Globus pallidus (tissue), 1 donor: Measurements from ENCODE around the gene ATOH8.

Experiments
- DNase-seq: peaks from one replicate; pipeline ENCODE4 v3.0.0-alpha.2; 2015; ENCODE audit warnings: low spot score

ATOH8 gene

DNA sequence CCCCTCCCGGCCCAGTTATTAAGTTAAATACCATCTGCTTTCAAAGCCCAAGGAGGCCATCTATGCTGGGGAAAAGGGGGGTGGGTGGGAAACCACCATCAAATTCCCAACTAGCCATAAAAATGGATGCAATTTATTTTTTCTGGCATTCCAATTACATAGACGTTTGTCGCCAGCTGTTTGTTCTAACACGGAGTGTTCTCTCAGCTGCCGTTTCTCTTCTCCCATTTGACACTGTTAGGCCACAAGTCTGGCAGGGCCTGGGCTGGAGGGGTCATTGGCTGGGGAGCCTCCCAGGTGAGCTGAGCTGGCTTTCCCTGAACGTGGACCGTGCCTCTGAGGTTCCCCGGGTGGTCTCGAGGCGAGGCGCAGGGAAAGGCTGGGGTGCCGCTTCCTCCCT, 16.6 kb downstream of the ATOH8 start:
- DNase-seq, result no peak

DNA sequence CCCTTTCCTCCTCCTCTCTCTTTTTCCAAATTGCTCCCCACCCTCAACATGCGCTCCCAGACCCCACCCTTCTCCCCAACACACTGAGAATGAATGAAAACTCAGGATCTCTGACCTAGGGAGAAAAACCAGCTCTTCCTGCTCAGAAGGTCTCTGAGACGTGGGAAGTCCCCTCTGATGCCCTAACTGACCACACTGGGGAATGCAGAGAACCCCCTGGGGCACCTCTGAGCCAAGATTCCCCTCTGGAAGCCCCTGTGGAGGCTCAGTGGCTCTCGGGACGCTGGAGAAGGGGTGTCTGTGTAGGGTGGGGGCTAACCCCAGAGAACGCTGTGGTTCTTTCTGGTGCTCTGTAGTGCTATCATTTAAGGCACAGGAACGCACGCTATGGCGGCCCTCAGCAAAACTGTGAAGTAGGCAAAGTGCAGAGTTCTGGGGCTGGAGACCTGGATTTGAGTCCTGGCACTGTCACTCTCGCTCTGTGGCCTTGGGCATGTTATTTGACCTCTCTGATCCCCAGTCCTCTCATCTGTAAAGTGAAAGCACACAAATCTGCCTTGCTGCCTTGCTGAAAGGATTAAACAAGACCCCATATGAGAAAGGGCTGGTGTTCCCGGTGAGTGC, 17.1 kb downstream of the ATOH8 start:
- no peak for DNase-seq

DNA sequence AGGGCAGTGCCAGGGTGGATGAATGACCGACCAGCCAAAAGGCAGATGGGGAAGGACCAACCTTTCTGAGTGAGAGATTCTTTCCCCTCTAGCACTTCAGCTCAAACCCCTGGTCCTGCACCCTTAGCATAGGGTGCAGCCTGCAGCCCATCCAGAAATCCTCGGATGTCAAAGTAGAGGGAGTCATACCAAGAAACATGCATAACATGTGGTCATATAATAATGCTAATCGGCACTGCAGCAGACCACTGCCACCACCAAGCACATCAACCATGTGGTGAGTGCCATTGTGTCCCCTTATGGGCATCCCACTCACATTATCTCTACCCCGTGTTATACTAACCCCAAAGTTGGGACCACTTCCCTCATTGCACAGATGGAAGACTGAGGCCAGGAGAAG, 17.7 kb downstream of the ATOH8 start:
- no peak for DNase-seq

DNA sequence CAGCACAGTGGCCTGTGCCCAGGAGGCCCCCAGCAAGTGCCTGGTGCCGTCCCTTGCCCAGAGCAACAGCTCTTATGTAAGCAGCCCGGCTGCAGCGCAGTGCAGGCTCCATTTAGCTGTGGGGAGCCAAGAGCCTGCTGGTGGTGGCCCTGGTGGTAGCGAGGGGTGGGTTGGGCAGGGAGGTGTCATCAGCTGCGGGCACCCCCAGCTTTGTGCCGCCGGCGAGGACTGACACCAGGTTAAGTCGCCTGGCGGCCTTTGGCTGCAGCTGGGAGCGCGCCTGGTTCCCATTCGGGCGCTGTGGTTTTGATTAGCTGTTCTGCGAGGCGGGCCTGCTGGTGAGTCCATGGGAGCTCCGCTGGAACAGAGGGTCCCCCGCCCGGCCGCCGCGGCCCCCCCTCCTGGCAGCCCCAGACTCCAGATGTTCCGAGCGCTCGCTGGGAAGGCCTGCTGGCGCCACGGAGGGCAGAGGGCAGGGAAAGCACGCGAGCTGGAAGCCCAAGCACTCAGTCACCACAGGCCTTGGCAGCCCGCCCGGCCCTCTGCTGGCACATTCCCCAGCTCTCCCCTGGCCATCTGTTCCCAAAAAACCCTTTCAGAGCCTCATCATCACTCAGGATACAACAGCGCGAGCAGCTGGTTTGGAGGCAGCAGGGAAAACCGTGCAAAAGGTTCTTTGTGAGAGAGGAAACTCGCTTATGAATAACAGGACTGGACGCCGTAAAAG, 18.4 kb downstream of the ATOH8 start:
- peak; percentile 97 for DNase-seq

DNA sequence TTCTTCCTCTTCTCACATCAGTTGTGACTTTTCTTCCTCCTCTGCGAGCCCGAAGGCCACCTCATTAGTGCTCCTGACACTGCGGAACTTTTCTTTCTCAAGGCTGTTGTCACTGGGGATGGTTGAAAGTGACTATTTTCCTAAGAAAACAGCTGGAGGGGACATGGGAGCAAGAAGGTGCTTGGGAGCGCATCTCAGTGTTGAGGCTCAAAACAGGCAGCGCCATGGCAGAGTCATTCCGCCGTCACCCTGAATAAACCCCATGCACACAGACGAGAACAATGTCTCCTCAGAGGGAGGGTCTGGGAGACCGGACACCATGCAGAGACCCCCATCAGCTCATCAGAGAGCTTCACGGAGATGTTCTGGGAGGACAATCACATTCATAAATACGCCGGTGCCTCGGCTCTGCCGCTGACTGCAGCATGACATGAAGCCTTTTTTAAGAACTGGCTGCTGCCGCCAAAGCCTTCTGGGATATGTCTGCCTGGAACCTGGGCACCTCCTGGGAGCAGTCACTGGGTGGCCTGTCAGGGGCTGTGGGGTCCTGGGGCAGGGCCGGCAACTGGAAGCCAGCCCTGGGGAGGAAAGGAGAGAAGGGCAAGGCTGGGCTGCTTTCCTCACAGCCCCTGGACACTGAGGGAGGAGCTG, 19.2 kb downstream of the ATOH8 start:
- DNase-seq, result no peak

DNA sequence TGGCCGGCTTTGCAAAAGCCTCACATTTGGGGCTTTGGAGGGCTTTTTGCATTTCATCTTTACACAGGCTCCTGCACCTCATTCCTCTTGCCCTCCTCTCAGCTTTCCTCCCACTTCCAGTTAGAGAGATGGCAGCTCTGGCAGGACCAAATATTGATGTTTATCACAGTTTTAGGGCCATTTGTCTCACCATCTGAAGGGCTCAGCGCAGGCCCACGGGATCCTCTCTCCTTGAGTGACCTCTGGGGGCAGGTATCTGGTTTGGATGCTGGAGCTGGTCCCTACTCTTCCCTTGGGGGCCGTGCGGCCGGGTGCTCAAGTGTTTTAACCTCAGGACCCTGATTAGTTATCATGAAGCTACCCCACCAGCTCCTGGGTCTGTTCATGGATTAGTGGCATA, 19.9 kb downstream of the ATOH8 start:
- DNase-seq, result no peak

DNA sequence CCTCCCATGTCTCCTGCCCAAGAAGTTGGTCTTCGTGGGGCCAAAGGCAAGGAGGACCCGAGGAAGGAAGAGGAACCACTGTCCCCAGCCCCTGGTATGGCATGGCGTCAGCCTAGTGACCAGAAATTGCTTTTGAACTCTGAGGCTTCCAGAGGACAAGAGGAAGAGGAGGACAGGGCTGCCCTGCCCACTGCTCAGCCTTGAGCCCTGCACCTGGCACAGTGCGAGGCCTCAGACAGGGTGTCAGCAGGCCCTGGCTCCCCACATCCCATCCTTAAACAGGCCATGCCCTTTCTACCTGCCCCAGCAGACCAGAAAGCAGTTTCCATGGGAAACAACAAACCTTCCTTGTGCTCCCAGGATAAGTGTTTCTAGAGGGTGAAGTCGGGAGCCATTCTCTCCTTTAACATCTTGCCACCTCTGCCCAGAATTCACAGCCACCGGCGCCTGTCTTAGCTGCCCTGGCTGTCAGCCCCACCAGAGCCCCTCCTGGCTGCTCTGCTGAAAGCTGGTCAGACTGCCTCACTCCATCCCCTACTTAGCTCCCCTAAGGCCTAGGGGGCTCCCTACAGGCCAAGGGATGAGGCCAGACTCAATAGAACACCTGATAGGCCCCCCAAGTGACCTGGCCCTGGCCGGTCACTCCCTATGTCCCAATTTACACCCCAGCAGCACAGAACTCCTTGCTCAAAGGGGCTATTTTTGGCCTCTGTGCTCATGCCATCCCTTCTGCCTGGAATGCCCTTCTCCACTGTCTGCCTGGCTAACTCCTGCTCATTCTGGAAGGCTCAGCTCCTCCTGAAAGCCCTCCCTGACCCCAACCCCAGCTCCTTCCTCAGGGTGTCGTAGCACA, 20.6 kb downstream of the ATOH8 start:
- no peak for DNase-seq

DNA sequence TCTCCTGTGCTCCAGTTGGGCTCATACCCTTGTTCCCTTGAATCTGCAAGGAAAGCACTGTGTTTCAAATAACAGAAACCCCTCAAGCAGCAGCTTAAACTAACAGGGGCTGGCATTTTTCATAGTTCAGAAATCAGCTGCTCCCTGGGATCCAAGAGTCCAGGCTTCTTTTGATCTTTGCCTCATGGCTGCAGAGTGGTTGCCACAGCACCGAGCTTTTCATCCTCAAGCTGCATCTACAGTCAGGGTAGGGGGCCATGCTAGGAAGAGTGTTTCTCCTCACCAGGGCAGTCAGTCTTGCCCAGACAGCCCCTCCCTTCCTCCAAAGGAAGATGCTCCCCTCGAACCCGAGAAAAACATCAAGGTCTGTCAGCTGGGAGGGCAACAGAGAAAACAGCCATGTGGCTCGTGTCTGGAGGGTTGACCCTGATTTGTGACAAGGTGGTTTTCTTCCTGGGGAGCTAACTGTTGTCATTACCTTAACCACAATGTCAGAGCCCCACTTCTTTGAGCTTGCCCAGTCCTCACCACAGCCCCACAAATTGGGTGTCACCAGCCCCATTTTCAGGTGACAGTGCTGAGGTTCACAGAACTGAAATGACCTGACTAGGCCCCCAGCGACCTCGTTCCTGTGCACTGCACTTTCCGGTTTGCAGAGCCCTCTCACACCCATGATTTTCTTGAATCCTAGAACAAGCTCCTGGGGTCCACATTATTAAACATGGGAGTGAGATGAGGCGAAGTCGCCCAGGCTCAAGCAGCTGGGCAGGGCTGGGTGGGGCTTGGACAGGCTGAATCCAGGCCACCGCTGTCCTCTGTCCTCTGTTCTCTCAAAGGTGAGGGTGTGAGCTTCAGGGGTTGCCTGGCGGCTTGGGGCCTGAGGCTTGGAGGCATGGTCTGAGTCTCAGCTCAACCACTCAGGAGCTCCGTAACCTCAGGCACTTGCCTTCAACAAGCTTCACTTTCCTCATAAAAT, 21.9 kb downstream of the ATOH8 start:
- no peak for DNase-seq

DNA sequence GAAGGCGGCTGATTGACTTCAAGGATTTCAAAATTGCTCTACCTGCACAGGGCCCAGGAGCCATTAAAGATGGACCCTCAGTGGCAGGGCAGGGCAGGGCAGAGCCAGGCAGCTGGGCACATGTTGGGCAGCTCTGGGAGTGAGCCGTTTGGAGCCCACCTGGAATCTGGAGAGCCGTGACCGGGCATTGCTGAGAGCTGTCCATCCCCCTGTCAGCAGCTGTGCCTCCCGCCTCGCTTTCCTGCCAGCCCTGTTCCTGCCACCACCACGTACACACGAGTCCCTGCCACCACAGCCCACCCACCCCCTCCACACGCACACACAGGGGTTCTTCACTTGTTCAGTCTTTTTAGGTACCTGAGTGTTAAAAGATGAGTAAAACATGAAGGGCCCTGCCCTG, 22.9 kb downstream of the ATOH8 start:
- no peak for DNase-seq

DNA sequence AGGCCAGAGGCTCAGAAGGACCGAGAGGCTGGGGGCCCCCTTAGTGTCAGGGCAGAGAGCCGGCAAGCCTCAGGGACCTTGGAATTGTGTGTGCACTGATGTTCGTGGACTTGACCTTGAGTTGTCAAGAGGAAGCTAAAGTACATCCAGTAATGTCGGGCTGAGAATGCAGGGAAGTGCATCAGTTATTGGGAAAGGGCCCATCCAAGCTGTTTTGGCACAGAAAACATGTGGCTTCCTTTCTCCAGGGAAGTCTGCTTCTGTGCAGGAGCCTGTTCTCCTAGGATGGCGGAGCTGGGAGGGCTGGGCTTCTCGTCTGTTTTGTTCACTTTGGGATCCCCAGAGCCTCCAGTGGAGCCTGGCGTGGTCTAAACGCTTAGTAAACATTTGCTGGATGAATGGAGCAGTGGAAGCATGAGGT, 23.7 kb downstream of the ATOH8 start:
- no peak for DNase-seq

DNA sequence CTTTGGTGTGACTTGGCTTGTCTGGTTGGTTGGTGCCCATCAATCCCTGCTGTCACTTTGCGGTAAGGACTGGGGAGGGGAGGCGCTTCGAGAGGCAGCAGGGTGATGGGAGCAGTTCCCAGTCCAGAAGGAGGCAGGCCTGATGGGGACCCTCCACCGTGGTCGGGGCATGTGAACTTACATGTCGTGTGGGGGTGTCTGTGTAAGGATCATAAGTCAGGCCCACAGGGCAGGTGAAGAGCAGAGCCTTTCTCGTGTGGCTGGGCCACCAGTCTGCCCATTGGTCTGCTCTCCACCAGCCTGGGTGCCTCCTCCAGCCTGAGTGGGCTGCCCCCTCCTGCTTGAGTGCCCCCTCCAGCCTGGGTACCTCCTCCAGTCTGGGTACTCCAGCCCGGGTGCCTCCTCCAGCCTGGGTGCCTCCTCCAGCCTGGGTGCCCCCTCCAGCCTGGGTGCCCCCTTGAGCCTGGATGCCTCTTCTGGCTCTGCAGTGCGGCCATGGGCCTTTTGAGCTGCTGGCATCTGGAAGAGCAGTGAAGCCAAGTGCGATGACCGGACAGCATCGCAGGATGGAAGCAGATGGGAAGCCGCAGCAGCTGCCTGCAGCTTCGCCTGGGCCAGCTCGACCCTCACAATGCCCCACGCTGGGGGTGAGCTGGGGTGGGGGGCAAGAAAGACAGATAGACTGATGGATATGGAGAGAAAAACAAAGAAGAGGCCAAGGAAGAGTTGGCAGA, 25.0 kb downstream of the ATOH8 start:
- DNase-seq, result no peak

DNA sequence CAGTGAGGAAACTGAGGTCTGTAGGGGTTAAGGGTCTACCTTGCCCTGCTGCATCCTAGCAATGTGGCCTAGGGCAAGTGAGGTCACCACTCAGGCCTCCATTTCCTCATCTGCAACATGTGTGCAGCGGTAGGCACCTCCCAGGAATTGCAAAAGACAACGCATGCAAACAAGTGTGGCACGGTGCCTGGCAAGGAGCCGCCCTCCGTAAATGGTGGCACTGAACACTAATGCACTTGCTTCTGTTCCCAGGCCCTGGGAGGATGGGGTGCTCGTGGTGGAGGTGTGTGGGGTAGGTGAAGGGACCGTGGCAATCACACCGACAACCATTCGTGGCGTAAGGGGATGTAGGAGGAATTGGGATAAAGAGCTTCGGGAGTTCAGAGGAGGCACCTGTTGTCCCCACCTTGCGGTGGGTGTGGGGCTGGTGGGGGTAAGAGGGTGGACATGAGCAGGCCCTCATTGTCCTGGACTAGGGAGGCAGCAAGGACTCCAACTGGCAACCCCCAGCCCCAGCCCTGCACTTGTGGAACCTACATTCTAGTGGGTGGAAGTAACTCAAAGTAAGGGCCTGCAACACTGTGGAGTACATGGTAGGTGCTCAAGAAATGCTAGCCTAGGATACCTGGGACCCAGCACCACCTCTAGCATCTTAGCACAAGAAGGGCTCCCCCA, 26.0 kb downstream of the ATOH8 start:
- DNase-seq, result no peak

DNA sequence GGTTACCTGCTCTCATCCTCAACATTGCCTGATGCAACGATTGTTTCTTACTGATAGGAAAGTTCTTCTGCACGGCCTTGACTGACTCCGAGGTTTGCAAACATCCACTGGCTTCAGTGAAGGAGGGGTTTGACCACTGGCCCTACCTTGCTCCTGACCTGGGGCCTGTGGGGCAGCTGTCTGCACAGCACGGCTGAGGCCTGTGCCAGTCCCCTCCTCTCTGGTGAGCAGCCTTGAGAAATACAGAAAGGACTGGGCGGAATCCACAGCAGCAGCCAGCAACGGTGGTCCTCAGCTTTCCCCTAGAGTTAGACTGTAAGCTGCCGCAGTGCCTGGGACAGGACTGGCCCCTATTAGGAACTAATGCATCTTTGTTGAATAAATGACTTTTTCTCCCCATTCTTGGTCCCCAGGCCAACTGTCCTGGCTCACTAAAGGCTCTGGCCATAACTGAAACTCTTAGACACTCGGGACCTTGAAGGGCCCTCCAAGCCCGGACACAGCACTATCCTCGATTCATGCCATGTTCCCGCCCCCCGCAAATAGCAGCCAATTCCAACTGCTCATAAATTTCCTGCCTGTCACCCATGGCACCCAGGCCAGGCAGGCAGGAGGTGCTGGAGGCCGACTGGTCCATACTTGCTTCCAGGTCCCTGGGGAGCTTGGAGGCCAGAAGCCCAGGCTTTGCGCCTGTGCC, 26.7 kb downstream of the ATOH8 start:
- DNase-seq, result no peak

DNA sequence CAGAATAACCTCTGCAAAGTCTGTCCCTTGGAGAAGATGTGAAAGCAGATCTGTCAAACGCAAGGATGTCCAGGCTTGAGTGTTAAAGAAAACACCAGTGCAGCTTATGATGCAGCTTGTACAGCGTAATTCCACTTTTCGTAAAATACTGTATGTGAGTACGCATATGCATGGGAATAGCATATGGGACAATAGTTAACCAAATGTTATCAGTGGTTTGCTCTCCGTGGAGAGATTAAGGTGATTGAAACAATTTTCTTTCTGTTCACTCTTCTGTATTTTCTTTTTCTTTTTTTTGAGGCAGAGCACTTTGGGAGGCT, 27.2 kb downstream of the ATOH8 start:
- DNase-seq, result no peak

DNA sequence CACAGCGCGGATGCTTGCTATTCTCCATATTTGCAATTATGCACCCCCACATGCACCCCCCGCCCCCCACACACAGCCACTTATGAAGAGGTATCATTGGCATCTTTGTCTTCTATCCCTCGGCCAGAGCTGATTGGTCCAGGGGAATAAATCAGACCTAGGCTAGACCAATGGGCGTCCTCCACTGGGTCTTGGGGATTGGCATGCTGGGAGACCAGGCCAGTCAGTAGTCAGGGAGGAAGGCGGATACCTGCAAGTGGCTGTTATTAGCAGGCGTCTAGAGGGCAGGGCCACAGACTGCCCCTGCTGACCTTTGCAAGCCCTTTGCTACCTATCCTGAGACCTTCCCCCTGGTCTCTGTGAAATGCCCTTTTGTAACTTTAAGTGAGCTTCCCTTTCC, 30.0 kb downstream of the ATOH8 start:
- no peak for DNase-seq

DNA sequence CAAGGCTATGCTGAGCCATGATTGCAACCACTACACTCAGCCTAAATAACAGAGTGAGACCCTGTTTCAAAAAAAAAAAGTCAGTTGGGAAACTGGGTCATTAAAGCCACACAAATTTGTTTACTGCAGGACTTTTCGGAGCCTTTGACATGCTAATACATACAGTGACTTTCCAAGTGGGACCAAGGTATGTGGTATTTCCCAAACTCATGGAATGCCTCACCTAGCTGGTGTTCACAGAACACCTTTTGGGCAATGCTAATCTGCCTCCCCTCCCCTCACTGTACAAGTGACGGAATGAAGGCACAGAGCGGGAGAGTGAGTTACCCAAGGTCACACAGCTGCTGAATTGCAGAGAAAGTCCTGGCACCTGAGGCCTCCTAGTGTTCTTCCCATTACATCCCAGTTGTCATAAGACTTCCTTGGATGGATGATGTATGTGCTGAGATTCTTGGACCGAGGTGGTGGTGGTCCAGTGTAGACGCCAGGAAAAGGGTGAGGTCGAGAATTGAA, 30.7 kb downstream of the ATOH8 start:
- no peak for DNase-seq

DNA sequence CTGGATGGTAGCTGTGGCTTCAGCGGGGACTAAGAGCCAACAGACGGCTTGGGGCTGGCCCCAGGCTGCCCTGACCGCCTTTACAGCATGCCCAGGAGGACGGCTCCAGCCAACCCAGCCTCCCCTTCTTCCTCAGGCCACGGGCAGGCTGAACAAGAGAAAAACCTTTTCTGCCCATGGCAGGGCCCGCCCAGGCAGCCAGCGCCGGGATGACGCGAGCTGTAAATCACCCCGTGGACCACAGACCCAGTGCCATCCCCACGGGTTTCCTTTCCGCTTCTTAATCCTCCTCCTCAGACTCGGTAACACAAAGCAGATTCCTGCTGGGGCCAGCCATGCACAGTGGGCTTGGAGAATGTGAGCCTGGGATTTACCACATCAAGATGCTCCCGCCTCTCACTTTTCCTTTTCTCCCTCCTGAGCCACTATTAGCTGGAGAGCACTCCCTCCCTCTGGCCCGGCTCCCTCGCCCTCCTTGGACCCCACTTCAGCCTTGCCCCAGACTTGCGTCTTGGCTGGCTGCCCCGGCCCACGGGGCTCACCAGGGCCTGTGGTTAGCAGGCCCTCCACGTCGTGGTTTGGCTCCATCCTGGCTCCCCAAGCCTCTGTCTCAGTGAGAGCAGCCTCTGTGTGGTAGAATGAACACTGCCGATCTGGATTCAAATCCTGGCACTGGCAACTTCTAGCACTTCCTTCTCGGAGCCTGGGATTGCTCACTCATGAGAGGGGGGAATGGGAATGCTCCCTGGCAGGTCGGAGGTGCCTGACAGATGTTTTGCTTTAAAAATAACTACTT, 31.4 kb downstream of the ATOH8 start:
- DNase-seq, result peak; percentile 74

DNA sequence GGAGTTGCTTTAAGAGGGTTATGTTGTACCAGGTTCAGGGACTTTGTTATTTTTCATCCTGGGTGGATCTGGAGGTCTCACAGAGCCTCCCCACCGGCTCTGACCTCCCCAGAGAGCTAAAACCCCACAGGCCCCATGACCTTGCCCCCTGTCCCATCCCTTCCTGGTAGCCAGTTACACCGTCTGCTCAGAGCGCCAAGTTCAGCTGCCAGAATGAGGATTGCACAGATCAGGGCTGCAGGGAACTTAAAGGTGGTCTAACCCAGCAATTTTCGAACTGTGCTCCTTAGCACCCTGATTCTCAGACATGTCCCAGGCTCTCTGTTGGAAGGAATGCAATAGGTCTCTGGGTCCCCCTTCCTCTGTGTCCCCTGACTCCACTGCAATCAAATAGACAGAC, 32.1 kb downstream of the ATOH8 start:
- DNase-seq, result no peak

DNA sequence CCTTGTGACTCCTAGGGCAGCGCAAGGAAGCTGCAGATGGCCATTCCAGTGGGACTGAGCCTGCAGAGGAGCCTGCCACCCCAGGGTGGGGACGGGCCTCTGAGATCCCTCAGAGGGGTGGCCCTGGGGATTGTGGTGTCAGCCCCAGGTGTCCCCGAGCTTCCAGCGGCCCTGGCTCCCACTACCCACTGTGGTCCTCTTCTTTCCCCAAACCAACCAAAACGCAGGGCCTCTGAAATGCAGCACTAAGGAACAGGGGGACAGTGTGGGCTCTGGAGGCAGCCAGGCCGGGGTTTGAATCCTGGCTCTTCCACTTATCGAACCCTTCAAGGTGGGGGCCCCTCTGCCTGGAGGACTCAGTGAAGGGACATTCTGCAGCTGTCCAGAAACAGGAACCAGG, 32.7 kb downstream of the ATOH8 start:
- DNase-seq, result no peak
